ENCODE measurements around the gene GOLGB1.

GRCh38 chr3:121681792-121682191 lies 67.7 kb downstream of the GOLGB1 start:
- TF ChIP-seq CTCF (IDR thresholded peaks at IDR 0.05 in 8 of 11, conservative IDR thresholded peaks at IDR 0.05 in 3 of 11) (no peak), POLR2AphosphoS5 (IDR thresholded peaks at IDR 0.05) (no peak)
